Heart left ventricle (tissue), 16 donors: ENCODE data around the gene VSTM2A. TPM values are rescaled to one million over a fixed set of nuclear protein-coding genes. Genes with fewer than 3 reads are reported as not detected.
"Not testable (repeated sequence)": the region's sequence is repeated elsewhere in the genome, so short reads cannot be mapped to it uniquely, and the experiment has no call there.

Experiments used
- ATAC-seq, 4 donors: fragments of 200-7000 bp; cut with Tn5 transposase; one replicate each; pipeline ENCODE4 v1.9.1; 2020 to 2022; ENCODE audit warnings: moderate library complexity in 4 of 4, mild to moderate bottlenecking in 3 of 4, moderate number of reproducible peaks in 1 of 4
- DNase-seq, 5 donors: peaks; one replicate each; pipeline ENCODE4 v3.0.0-alpha.2; 2020
- H3K27ac ChIP-seq, 12 donors: fragments of 200-600 bp; sonication (generic) in 4 of 12; one replicate each; pipeline versions ENCODE4 v1.5.0 to v1.8.0; 2016 to 2022; ENCODE audit warnings: mild to moderate bottlenecking in 2 of 12
- H3K27me3 ChIP-seq, 9 donors: fragments of 200-600 bp; sonication (generic) in 2 of 9; one replicate each; pipeline versions ENCODE4 v1.5.1 to v1.8.0; 2016 to 2022; ENCODE audit warnings: mild to moderate bottlenecking in 3 of 9
- H3K36me3 ChIP-seq, 9 donors: fragments of 200-600 bp; sonication (generic) in 2 of 9; one replicate each; pipeline versions ENCODE4 v1.5.0 to v1.8.0; 2018 to 2022; ENCODE audit warnings: mild to moderate bottlenecking in 2 of 9
- H3K4me1 ChIP-seq, 12 donors: fragments of 200-600 bp; sonication (generic) in 4 of 12; one replicate each; pipeline versions ENCODE4 v1.5.0 to v1.8.0; 2016 to 2022; ENCODE audit warnings: mild to moderate bottlenecking in 3 of 12
- H3K4me3 ChIP-seq, 12 donors: fragments of 200-600 bp; sonication (generic) in 4 of 12; one replicate each; pipeline versions ENCODE4 v1.5.0 to v1.8.0; 2017 to 2022; ENCODE audit warnings: mild to moderate bottlenecking in 9 of 12, moderate library complexity in 4 of 12
- H3K9me3 ChIP-seq, 12 donors: fragments of 200-600 bp; sonication (generic) in 4 of 12; one replicate each; pipeline versions ENCODE4 v1.5.0 to v1.8.0; 2016 to 2022; ENCODE audit warnings: mild to moderate bottlenecking in 1 of 12
- POLR2A ChIP-seq, 2 donors: fragments of 450-650 bp; IDR thresholded peaks; one replicate each; pipeline ENCODE4 v1.6.1; 2017; ENCODE audit warnings: antibody characterized with exemption in 2 of 2, mild to moderate bottlenecking in 2 of 2, moderate library complexity in 2 of 2
- WGBS, 4 donors: extraction: QIAGEN DNeasy Blood & Tissue Kit in 2 of 4; methylation state at CpG; one replicate each; pipeline versions ENCODE4 v1.1.5 to v1.1.7; 2013 to 2018; 5-methylcytosine and 5-hydroxymethylcytosine counted together
- intact Hi-C, 10 donors: fragments of 100-400 bp; cut with DNase I; formaldehyde crosslinking; loops; one replicate each; pipeline versions ENCODE4 v1.11.1 to v1.14.2; 2022
- long read RNA-seq, 3 donors: library from polyadenylated mRNA; unstranded; transcript quantifications; one replicate each; pipeline ENCODE4 v2.0.0, GENCODE V29; 2020 to 2021
- polyA plus RNA-seq, 2 donors: library from polyadenylated mRNA; stranded (reverse); fragments of 200-250 nt; gene quantifications; one replicate each; pipeline ENCODE4 v1.2.3, GENCODE V29; 2013
- total RNA-seq, 9 donors: library from RNA; depleted of rRNA in 2 of 9; stranded (reverse); fragments of >200 nt in 2 of 9; fragmentation: NEBNext Ultra II Directional in 3 of 9; extraction: Animal tissue kit (Norgen Biotek cat#: 25700) in 3 of 9; gene quantifications; one replicate each; pipeline versions ENCODE4 v1.1.0 to v1.2.4, GENCODE V29; 2016 to 2023
- TF ChIP-seq, protein P1 (sequence below), 12 donors: fragments of 200-600 bp; sonication (generic) in 4 of 12; IDR thresholded peaks; one replicate each; pipeline versions ENCODE4 v1.5.0 to v1.8.0; 2018 to 2022; ENCODE audit warnings: antibody characterized with exemption in 12 of 12, mild to moderate bottlenecking in 5 of 12
- donor health status: ischemic (EF 13 %, LVEDD 7.1; RV severe dilation, severe dysfunction).
- donor health status: healthy with polysubstance abuse.
- donor health status: DM: no; HTN: yes; CAD: no.
- donor health status: DM: no; HTN: no; CAD: no.
- donor health status: ischemic (EF 25% LVEDD 6.9; RV normal size, moderate dysfunction).
- donor health status: ischemic (EF 25% LVEDD 5.7; RV mildly dilated, moderate dysfunction).
- donor health status: healthy.
- donor health status: DM: yes; HTN: yes; CAD: no.
- donor health status: ischemic (EF 35%, LVEDD 5.7; RV mildly dilated, moderate dysfunction).
- donor health status: nonischemic (EF 11% LVEDD 7.7; RV severe dilation, severe dysfunction).
- donor health status: DM: yes; HTN: yes; CAD: no.
- donor health status: PGD.
- donor health status: ischemic (EF 29% LVEDD 5.4; RV normal size, mild dysfunction).
- donor health status: nonischemic (EF 23%, LVEDD 6.1; RV moderate dilation, normal function).

The VSTM2A gene, protein sequence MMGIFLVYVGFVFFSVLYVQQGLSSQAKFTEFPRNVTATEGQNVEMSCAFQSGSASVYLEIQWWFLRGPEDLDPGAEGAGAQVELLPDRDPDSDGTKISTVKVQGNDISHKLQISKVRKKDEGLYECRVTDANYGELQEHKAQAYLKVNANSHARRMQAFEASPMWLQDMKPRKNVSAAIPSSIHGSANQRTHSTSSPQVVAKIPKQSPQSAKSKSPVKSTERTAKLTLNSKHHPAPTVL
- not detected for total RNA-seq
- polyA plus RNA-seq, result not detected
- long read RNA-seq, donor 1, result 0 reads
- long read RNA-seq, donor 2, result 0 reads
- long read RNA-seq, donor 3, result 0 reads

DNA sequence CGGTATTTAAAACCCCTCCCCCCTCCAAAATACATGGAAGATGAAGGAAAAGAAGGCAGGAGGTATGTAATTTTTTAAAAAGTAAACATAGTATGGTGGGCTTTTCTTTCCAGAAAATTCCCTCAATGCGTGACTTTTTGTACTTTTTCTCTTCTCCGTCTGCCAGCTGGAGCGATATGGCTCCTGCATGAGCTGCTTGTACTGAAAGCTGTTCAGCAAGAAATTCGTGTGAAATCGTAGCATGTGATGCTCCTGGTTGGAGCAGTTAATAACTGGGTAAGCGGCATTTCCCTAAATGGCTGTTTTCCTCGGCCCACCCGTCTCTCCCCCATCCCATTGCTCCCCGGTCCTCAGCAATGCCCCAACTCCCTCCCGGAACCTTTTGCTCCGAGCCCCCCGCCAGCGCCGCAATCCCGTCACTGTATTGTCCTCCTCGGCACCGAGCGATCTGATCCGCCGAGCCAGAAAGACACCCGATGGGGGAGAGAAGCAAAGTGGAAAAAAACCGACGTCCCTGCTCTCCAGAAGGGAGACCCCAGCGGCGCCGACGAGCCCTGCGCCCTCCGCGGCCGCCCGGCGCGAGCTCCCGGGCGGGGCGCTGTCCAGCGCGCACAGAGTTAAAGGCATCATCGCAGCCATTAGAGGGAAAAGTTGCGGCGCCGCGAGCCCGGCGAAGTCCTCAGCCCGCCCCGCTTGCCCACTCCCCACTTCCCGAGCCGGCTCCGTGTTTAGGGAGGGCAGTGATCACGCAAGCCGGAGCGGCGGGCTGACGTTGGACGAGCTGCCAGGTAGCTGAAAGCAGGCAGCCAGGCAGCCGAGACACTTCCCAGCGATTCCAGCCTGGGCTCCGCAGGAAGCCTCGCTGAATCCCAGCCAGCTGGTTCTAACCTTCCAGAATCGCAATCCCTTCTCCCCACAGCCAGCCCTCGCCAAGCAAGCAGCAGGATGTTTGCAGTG is at the start of gene VSTM2A:
Gene VSTM2A (plus strand): TSS at position 707 of the 957 bp plus-strand sequence. CDS start 356 bp downstream, outside the sequence.
- WGBS, 4 donors, result 0 to 3% (median 1%) methylated on average over 24 to 64 of the region's 64 CpGs
- intact Hi-C loops, result no loop called here
- Histone ChIP-seq H3K4me3 (peak within 1 kb of the TSS; percentile 6 to 51 (median 32)), H3K27ac (no peak within 1 kb of the TSS), H3K27me3 (peaks cover 25 to 74% (median 60%) of the 10 kb centered on the region in 9 donors), H3K36me3 (no peaks in the 10 kb centered on the region), H3K9me3 (no peaks in the 10 kb centered on the region), H3K4me1 (peaks cover 0 to 28% (median 6%) of the 10 kb centered on the region in 12 donors)
- TF ChIP-seq, protein P1, sequence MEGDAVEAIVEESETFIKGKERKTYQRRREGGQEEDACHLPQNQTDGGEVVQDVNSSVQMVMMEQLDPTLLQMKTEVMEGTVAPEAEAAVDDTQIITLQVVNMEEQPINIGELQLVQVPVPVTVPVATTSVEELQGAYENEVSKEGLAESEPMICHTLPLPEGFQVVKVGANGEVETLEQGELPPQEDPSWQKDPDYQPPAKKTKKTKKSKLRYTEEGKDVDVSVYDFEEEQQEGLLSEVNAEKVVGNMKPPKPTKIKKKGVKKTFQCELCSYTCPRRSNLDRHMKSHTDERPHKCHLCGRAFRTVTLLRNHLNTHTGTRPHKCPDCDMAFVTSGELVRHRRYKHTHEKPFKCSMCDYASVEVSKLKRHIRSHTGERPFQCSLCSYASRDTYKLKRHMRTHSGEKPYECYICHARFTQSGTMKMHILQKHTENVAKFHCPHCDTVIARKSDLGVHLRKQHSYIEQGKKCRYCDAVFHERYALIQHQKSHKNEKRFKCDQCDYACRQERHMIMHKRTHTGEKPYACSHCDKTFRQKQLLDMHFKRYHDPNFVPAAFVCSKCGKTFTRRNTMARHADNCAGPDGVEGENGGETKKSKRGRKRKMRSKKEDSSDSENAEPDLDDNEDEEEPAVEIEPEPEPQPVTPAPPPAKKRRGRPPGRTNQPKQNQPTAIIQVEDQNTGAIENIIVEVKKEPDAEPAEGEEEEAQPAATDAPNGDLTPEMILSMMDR (IDR thresholded peaks at IDR 0.05), result no peak
- no peak for TF ChIP-seq POLR2A (IDR thresholded peaks at IDR 0.05)
- no peak for DNase-seq
- peak in 3 of 4 donors; percentile 36 to 56 (median 54) for ATAC-seq

DNA sequence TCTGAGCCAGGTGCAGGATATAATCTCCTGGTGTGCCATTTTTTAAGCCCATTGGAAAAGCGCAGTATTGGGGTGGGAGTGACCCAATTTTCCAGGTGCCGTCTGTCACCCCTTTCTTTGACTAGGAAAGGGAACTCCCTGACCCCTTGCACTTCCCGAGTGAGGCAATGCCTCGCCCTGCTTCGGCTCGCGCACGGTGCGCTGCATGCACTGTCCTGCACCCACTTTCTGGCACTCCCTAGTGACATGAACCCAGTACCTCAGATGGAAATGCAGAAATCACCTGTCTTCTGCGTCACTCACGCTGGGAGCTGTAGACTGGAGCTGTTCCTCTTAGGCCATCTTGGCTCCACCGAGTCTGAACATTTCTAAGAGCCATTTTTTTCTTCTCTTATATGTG is 37.6 kb upstream of the VSTM2A start:
- 76 to 86% (median 84%) methylated on average over 8 to 12 of the region's 12 CpGs for WGBS, 4 donors
- H3K27ac ChIP-seq, H3K4me3 ChIP-seq, H3K27me3 ChIP-seq, ATAC-seq, intact Hi-C loops, H3K36me3 ChIP-seq, DNase-seq, H3K4me1 ChIP-seq: not testable (repeated sequence)
- H3K9me3 ChIP-seq, result peaks cover 0 to 13% (median 0%) of the 10 kb centered on the region in 12 donors

DNA sequence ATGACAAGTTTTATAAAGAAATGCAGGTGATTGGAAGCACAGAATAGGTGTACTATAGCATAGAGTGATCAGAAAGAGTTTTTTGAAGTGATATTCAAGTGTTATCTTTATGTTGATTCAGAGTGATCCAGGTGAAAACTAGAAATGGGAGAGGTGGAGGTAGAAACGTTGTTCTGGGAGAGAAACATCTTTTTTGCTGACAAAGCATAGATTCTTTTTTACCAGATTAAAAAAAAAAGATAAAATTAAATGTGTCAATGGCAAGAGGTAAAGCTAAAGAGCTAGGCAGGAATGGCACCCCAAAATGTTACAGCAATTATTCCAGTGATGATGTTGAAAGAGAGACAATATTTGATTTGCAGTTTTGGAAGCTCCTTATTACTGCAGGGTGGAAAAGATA is 12.6 kb upstream of the VSTM2A start:
- DNase-seq (no peak), ATAC-seq (no peak)
- H3K27ac ChIP-seq, result no peak overlapping the region
- TF ChIP-seq, protein P1 (IDR thresholded peaks at IDR 0.05), result no peak
- TF ChIP-seq POLR2A (IDR thresholded peaks at IDR 0.05), result no peak
- no peaks in the 10 kb centered on the region for H3K36me3 ChIP-seq
- intact Hi-C loops, result no loop called here
- 27 to 42% (median 35%) methylated on average over 1 of the region's 1 CpG for WGBS, 4 donors
- H3K4me1 ChIP-seq, result no peaks in the 10 kb centered on the region
- H3K9me3 ChIP-seq, result no peaks in the 10 kb centered on the region
- no peaks in the 10 kb centered on the region for H3K27me3 ChIP-seq
- no peak overlapping the region for H3K4me3 ChIP-seq

DNA sequence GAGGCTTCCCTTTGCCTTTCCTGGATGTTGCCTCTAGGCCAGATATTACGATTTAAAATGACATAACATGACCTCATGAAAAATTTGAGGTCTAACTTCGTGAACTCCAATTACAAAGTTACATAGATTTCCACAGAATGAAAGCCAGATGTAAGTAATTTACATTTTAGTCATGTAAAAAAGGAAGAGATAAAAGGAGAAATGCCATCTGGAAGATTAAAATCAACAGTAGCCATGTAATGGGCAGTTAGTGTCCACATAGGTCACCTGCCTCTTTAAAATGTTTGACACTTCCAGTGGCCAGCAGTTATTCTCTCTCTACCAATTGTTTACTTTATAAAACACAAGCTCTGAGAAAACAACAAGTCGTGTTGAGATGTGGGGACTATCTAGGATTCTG is 4.1 kb upstream of the VSTM2A start:
- ATAC-seq (no peak), DNase-seq (no peak)
- no peak for TF ChIP-seq POLR2A (IDR thresholded peaks at IDR 0.05)
- TF ChIP-seq, protein P1 (IDR thresholded peaks at IDR 0.05), result no peak
- Histone ChIP-seq H3K4me3 (no peak overlapping the region), H3K4me1 (peaks cover 0 to 14% (median 6%) of the 10 kb centered on the region in 12 donors), H3K9me3 (no peaks in the 10 kb centered on the region), H3K27ac (no peak overlapping the region), H3K36me3 (no peaks in the 10 kb centered on the region), H3K27me3 (peaks cover 10 to 40% (median 30%) of the 10 kb centered on the region in 9 donors)
- WGBS, 4 donors, result 42 to 57% (median 49%) methylated on average over 3 of the region's 3 CpGs
- intact Hi-C loops, result no loop called here
